Sigmoid colon (tissue), 4 donors: ENCODE data around the gene TXN.
"Not testable (repeated sequence)": the region's sequence is repeated elsewhere in the genome, so short reads cannot be mapped to it uniquely, and the experiment has no call there.

Experiments used
- POLR2AphosphoS5 ChIP-seq, 4 donors: sonication (generic); formaldehyde crosslinking; IDR thresholded peaks; one replicate each; pipeline ENCODE4 v1.6.1; 2017; ENCODE audit warnings: antibody characterized with exemption in 4 of 4
- TF ChIP-seq, protein P1 (sequence below), 4 experiments: fragments of 450-650 bp in 3 of 4; fragments of 200-600 bp in 1 of 4; IDR thresholded peaks; one replicate each; pipeline ENCODE4 v1.5.1; 2016 to 2019; ENCODE audit warnings: antibody characterized with exemption in 4 of 4, mild to moderate bottlenecking in 3 of 4, moderate library complexity in 2 of 4

DNA sequence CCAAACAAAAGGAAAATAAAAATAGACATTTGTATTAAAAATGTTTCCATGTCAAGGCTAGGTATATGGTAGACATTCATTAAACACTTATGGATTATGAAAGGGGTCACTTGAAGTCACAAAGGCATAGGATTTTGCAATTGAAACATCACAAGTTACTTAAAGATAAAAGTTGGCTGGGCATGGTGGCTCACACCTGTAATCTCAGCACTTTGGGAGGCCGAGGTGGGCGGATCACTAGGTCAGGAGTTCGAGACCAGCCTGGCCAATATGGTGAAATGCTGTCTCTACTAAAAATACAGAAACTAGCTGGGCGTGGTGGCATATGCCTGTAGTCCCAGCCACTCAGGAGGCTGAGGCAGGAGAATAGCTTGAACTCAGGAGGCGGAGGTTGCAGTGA is 4.5 kb downstream of the TXN start:
- TF ChIP-seq, protein P1, sequence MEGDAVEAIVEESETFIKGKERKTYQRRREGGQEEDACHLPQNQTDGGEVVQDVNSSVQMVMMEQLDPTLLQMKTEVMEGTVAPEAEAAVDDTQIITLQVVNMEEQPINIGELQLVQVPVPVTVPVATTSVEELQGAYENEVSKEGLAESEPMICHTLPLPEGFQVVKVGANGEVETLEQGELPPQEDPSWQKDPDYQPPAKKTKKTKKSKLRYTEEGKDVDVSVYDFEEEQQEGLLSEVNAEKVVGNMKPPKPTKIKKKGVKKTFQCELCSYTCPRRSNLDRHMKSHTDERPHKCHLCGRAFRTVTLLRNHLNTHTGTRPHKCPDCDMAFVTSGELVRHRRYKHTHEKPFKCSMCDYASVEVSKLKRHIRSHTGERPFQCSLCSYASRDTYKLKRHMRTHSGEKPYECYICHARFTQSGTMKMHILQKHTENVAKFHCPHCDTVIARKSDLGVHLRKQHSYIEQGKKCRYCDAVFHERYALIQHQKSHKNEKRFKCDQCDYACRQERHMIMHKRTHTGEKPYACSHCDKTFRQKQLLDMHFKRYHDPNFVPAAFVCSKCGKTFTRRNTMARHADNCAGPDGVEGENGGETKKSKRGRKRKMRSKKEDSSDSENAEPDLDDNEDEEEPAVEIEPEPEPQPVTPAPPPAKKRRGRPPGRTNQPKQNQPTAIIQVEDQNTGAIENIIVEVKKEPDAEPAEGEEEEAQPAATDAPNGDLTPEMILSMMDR (IDR thresholded peaks at IDR 0.05) = not testable (repeated sequence)
- not testable (repeated sequence) for TF ChIP-seq POLR2AphosphoS5 (IDR thresholded peaks at IDR 0.05)
